Esophagus (tissue), 2 donors: ENCODE results near the gene TMEM43. TPM values are rescaled to one million over a fixed set of nuclear protein-coding genes. Genes with fewer than 3 reads are reported as not detected.

Experiments used
- H3K27ac ChIP-seq, 2 donors: one replicate each; pipeline ENCODE4 v1.5.1; 2013; ENCODE audit warnings: low read depth in 2 of 2, mild to moderate bottlenecking in 2 of 2, inconsistent platforms in 1 of 2, low read length in 1 of 2, moderate library complexity in 1 of 2
- H3K27me3 ChIP-seq, 2 donors: one replicate each; pipeline ENCODE4 v1.6.1; 2013; ENCODE audit warnings: low read length in 2 of 2, control low read depth in 1 of 2, mild to moderate bottlenecking in 1 of 2; ENCODE audit not compliant: insufficient read depth in 2 of 2, control insufficient read depth in 1 of 2
- H3K36me3 ChIP-seq, 2 donors: one replicate each; pipeline ENCODE4 v1.6.1; 2013; ENCODE audit warnings: low read length in 1 of 2; ENCODE audit not compliant: control insufficient read depth in 2 of 2, insufficient read depth in 2 of 2
- H3K4me1 ChIP-seq, 2 donors: one replicate each; pipeline ENCODE4 v1.6.1; 2013; ENCODE audit warnings: low read length in 1 of 2; ENCODE audit not compliant: control insufficient read depth in 2 of 2, insufficient read depth in 2 of 2
- H3K4me3 ChIP-seq, 2 donors: one replicate each; pipeline ENCODE4 v1.5.1; 2013; ENCODE audit warnings: low read length in 2 of 2, mild to moderate bottlenecking in 2 of 2, low read depth in 1 of 2, moderate library complexity in 1 of 2
- H3K9me3 ChIP-seq, 2 donors: one replicate each; pipeline ENCODE4 v1.6.1; 2013; ENCODE audit warnings: mild to moderate bottlenecking in 2 of 2, low read depth in 1 of 2, low read length in 1 of 2, moderate library complexity in 1 of 2; ENCODE audit not compliant: control insufficient read depth in 2 of 2, insufficient read depth in 1 of 2
- WGBS, 2 donors: extraction: QIAGEN DNeasy Blood & Tissue Kit; methylation state at CpG; one replicate each; pipeline ENCODE4 v1.1.7; 2013; 5-methylcytosine and 5-hydroxymethylcytosine counted together
- polyA plus RNA-seq, 2 donors: library from polyadenylated mRNA; stranded (reverse); fragments of 200-250 nt; gene quantifications; one replicate each; pipeline ENCODE4 v1.2.3, GENCODE V29; 2013
- donor health status: healthy with polysubstance abuse.
- donor health status: Bipolar disorder and iron deficiency.

TMEM43 gene
- polyA plus RNA-seq, 2 donors = 41.4 to 45.6 TPM

DNA sequence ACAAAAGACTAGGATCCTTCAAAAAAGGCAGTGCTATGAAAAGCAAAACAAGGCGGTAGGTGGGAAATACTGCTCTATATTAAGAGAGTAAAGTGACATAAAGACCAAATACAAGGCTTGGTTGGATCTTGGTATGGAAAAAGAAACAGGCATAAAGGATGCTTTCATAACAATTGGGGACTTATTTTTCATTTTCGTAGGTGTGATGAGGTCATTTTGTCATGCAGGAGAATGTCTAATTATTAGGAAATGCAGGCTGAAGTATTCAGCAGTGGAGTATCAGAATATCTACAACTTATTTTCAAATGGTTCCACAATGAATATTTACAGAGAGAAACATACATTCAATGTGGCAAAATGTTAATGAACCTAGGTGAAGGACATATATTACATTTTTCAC, 44.6 kb downstream of the TMEM43 start:
- Histone ChIP-seq H3K9me3 (no peaks in the 10 kb centered on the region), H3K4me3 (no peak overlapping the region), H3K4me1 (no peaks in the 10 kb centered on the region), H3K27me3 (no peaks in the 10 kb centered on the region), H3K27ac (no peak overlapping the region), H3K36me3 (peaks cover 34 to 35% of the 10 kb centered on the region in 2 donors)
- 90 to 91% methylated on average over 2 of the region's 2 CpGs for WGBS, 2 donors

GRCh38 chr3:14169871-14170270, 45.0 kb downstream of the TMEM43 start:
- no peaks in the 10 kb centered on the region for H3K27me3 ChIP-seq
- no peak overlapping the region for H3K4me3 ChIP-seq
- H3K27ac ChIP-seq = no peak overlapping the region
- H3K4me1 ChIP-seq = no peaks in the 10 kb centered on the region
- no peaks in the 10 kb centered on the region for H3K9me3 ChIP-seq
- H3K36me3 ChIP-seq = peaks cover 30 to 33% of the 10 kb centered on the region in 2 donors

GRCh38 chr3:14170531-14171159, 45.8 kb downstream of the TMEM43 start:
- WGBS, 2 donors = 64 to 65% methylated on average over 2 of the region's 2 CpGs
- Histone ChIP-seq H3K27me3 (no peaks in the 10 kb centered on the region), H3K4me1 (no peaks in the 10 kb centered on the region), H3K9me3 (no peaks in the 10 kb centered on the region), H3K4me3 (no peak overlapping the region), H3K27ac (no peak overlapping the region), H3K36me3 (peaks cover 25 to 28% of the 10 kb centered on the region in 2 donors)

DNA sequence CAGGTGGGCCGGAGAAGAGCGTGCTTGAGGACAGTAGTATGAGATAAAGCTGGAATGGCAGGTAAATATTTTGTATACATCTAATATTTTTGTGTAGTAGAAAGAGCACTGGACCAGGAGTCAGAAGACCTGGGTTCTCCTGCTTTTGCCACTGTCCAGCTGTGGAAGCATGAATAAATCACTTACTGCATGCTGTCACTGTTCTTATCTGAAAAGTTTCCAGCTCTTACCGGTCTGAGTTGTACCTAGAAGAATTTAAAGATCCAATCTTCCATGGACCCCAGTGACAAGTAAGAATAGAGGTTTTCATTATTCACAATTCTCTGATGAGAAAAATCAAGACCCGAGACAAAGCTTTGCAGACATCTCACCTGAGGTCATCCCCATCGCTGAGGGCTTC, 47.6 kb downstream of the TMEM43 start:
- 94 to 96% methylated on average over 5 of the region's 5 CpGs for WGBS, 2 donors

GRCh38 chr3:14174483-14174882, 49.6 kb downstream of the TMEM43 start:
- H3K4me1 ChIP-seq = no peaks in the 10 kb centered on the region
- H3K27ac ChIP-seq = no peak overlapping the region
- no peaks in the 10 kb centered on the region for H3K27me3 ChIP-seq
- no peak overlapping the region for H3K4me3 ChIP-seq
- no peaks in the 10 kb centered on the region for H3K9me3 ChIP-seq
- H3K36me3 ChIP-seq = peaks cover 8% of the 10 kb centered on the region in 2 donors
- WGBS, 2 donors = 62 to 72% methylated on average over 2 of the region's 2 CpGs

More for the DNA sequence above, 47.6 kb downstream of the TMEM43 start:
- H3K27ac ChIP-seq = no peak overlapping the region
- H3K9me3 ChIP-seq = no peaks in the 10 kb centered on the region
- H3K4me1 ChIP-seq = no peaks in the 10 kb centered on the region
- H3K27me3 ChIP-seq = no peaks in the 10 kb centered on the region
- H3K4me3 ChIP-seq = no peak overlapping the region
- H3K36me3 ChIP-seq = peaks cover 16 to 17% of the 10 kb centered on the region in 2 donors

GRCh38 chr3:14175383-14176037, 50.7 kb downstream of the TMEM43 start:
- peaks cover 5 to 8% of the 10 kb centered on the region in 2 donors for H3K36me3 ChIP-seq
- H3K27me3 ChIP-seq = no peaks in the 10 kb centered on the region
- no peaks in the 10 kb centered on the region for H3K9me3 ChIP-seq
- H3K4me1 ChIP-seq = no peaks in the 10 kb centered on the region
- WGBS, 2 donors = 45 to 57% methylated on average over 3 of the region's 3 CpGs
- H3K27ac ChIP-seq = no peak overlapping the region
- H3K4me3 ChIP-seq = no peak overlapping the region

DNA sequence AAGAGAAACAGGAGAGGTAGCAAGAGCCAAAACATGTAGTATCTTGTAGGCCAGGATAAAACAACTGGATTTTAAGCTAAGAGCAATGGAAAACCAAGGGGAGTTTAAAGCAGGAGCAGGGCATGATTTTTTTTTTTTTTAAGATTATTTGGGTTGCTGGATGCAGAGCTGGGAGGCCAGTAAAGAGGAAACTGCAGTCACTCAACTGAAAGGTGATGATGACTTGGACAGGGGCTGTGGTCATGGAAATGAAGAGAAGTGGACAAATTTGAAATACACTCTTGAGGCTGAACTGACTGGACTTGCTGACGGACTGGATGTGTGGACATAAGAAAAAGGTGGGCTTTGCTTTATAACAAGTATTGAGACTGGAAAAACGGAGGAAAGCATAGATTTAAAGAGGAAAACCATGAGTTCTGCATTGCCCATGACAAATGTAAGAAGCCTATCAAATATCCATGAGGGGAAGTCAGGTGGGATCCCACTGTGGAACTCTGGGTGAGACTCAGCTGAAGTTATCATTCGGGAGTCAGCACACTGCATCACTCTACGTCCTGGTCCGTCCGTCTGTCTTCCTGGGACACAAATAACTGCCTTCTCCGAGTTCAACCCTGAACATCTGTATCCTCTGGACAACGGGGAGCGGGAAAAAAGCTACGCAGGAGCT, 52.9 kb downstream of the TMEM43 start:
- Histone ChIP-seq H3K27me3 (no peaks in the 10 kb centered on the region), H3K4me3 (peak overlapping the region; percentile 77 to 90), H3K27ac (peak overlapping the region; percentile 96 to 98), H3K9me3 (no peaks in the 10 kb centered on the region), H3K4me1 (no peaks in the 10 kb centered on the region), H3K36me3 (peaks cover 0 to 3% of the 10 kb centered on the region in 2 donors)
- 3% methylated on average over 10 of the region's 10 CpGs for WGBS, 2 donors

GRCh38 chr3:14178247-14179113, 53.6 kb downstream of the TMEM43 start, which contains the start of the genes LSM3 and XPC:
TSS of gene LSM3 (plus strand) at chr3:14178817. CDS start at chr3:14178861, 44 bp downstream.
TSS of gene XPC (minus strand) at chr3:14178601. CDS start at chr3:14178568, 33 bp downstream.
- no peaks in the 10 kb centered on the region for H3K36me3 ChIP-seq
- WGBS, 2 donors = 0% methylated on average over 64 to 78 of the region's 78 CpGs
- H3K27me3 ChIP-seq = no peaks in the 10 kb centered on the region
- H3K4me3 ChIP-seq = peak within 1 kb of the TSS; percentile 77 to 90
- no peaks in the 10 kb centered on the region for H3K4me1 ChIP-seq
- no peaks in the 10 kb centered on the region for H3K9me3 ChIP-seq
- peak within 1 kb of the TSS; percentile 96 to 98 for H3K27ac ChIP-seq

DNA sequence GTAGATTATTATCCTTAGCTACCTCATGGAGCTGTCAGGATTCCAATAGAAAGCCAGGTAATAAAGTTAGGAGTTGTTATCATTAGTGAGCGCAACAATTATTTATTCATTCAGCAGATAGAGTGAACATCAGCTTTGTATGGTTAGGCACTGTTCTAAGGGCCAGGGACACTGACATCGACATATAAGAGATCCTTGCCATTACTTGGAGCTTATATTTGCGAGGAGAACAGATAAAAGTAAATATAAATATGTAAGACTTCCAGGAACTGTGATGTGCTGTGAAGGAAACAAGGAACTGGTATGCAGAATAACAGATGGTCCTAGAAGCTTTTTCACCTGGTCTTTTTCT, 54.2 kb downstream of the TMEM43 start:
- 1 to 2% methylated on average over 3 of the region's 3 CpGs for WGBS, 2 donors
- no peaks in the 10 kb centered on the region for H3K27me3 ChIP-seq
- no peaks in the 10 kb centered on the region for H3K9me3 ChIP-seq
- peak overlapping the region; percentile 56 to 90 for H3K4me3 ChIP-seq
- H3K4me1 ChIP-seq = no peaks in the 10 kb centered on the region
- H3K36me3 ChIP-seq = peaks cover 0 to 2% of the 10 kb centered on the region in 2 donors
- peak overlapping the region; percentile 75 to 94 for H3K27ac ChIP-seq
